Neural cell (in vitro differentiated cells): Measurements from ENCODE around the gene HIVEP1. TPM values are rescaled to one million over a fixed set of nuclear protein-coding genes. Genes with fewer than 3 reads are reported as not detected.

Experiments
- H2AFZ ChIP-seq: fragments of 200-600, 300-800 bp; sonication (generic), shearing (Covaris generic); 2 replicates; pipeline ENCODE4 v1.6.0; 2014; ENCODE audit warnings: low read depth, mild to moderate bottlenecking, antibody characterized with exemption, low read length, moderate library complexity
- H3F3A ChIP-seq: fragments of 200-600 bp; shearing (Covaris generic); 2 replicates; pipeline ENCODE4 v1.6.1; 2016; ENCODE audit warnings: mild to moderate bottlenecking, moderate library complexity, mixed read lengths, antibody characterized with exemption, low read length; ENCODE audit not compliant: insufficient read depth, poor library complexity, severe bottlenecking
- H3K27ac ChIP-seq: fragments of 200-600, 300-800 bp; sonication (generic), shearing (Covaris generic); 2 replicates; pipeline ENCODE4 v1.5.1; 2014; ENCODE audit warnings: mild to moderate bottlenecking, low read length, moderate library complexity
- H3K27me3 ChIP-seq: fragments of 300-800, 200-600 bp; sonication (generic), shearing (Covaris generic); 2 replicates; pipeline ENCODE4 v1.6.0; 2014; ENCODE audit warnings: mild to moderate bottlenecking, low read depth, low read length, moderate library complexity; ENCODE audit not compliant: insufficient read depth
- H3K36me3 ChIP-seq: fragments of 300-800, 200-600 bp; sonication (generic), shearing (Covaris generic); 2 replicates; pipeline ENCODE4 v1.5.1; 2014; ENCODE audit warnings: mild to moderate bottlenecking, antibody characterized with exemption, low read length, moderate library complexity; ENCODE audit not compliant: insufficient read depth
- H3K4me2 ChIP-seq: fragments of 300-800, 200-600 bp; sonication (generic), shearing (Covaris generic); 2 replicates; pipeline ENCODE4 v1.6.0; 2014; ENCODE audit warnings: mild to moderate bottlenecking, low read length
- H3K4me3 ChIP-seq: fragments of 300-800, 200-600 bp; sonication (generic), shearing (Covaris generic); 2 replicates; pipeline ENCODE4 v1.5.1; 2014; ENCODE audit warnings: mild to moderate bottlenecking, low read length, moderate library complexity
- H3K79me2 ChIP-seq: fragments of 200-600 bp; shearing (Covaris generic); replicated peaks from 2 replicates; pipeline ENCODE4 v1.6.0; 2014; ENCODE audit warnings: mild to moderate bottlenecking, low read length, moderate library complexity; ENCODE audit not compliant: insufficient read depth
- H3K9ac ChIP-seq: fragments of 300-800, 200-600 bp; sonication (generic), shearing (Covaris generic); 2 replicates; pipeline ENCODE4 v1.6.1; 2016; ENCODE audit warnings: mild to moderate bottlenecking, low read length, mixed read lengths
- H3K9me2 ChIP-seq: fragments of 200-600 bp; shearing (Covaris generic); 2 replicates; pipeline ENCODE4 v1.6.1; 2016; ENCODE audit warnings: mild to moderate bottlenecking, low read length, mixed read lengths; ENCODE audit not compliant: insufficient read depth
- H3K9me3 ChIP-seq: fragments of 200-600, 300-800 bp; sonication (generic), shearing (Covaris generic); 2 replicates; pipeline ENCODE4 v1.6.1; 2016; ENCODE audit warnings: mild to moderate bottlenecking, mixed run types, low read length, moderate library complexity, mixed read lengths
- H4K20me1 ChIP-seq: fragments of 200-600 bp; shearing (Covaris generic); 2 replicates; pipeline ENCODE4 v1.6.1; 2016; ENCODE audit warnings: mild to moderate bottlenecking, mixed run types; ENCODE audit not compliant: insufficient read depth
- EP300 ChIP-seq: fragments of 450-650 bp; conservative IDR thresholded peaks from 2 replicates; pipeline ENCODE4 v1.6.1; 2014; ENCODE audit warnings: antibody characterized with exemption, mild to moderate bottlenecking, moderate library complexity; ENCODE audit not compliant: poor library complexity, severe bottlenecking
- EZH2 ChIP-seq: fragments of 200-600, 300-800 bp; shearing (Covaris generic), sonication (generic); IDR thresholded peaks from 2 replicates; pipeline ENCODE4 v1.6.1; 2014; ENCODE audit warnings: antibody characterized with exemption, low read length, borderline replicate concordance, mild to moderate bottlenecking; ENCODE audit not compliant: insufficient read depth, poor library complexity, severe bottlenecking
- MXI1 ChIP-seq: fragments of 450-650 bp; conservative IDR thresholded peaks from 2 replicates; pipeline ENCODE4 v1.6.1; 2014; ENCODE audit warnings: antibody characterized with exemption, mild to moderate bottlenecking; ENCODE audit not compliant: poor library complexity, severe bottlenecking
- POLR2AphosphoS5 ChIP-seq: IDR thresholded peaks from 2 replicates; pipeline ENCODE4 v1.6.1; 2012
- RAD21 ChIP-seq: fragments of 450-650 bp; conservative IDR thresholded peaks from 2 replicates; pipeline ENCODE4 v1.6.1; 2014; ENCODE audit warnings: antibody characterized with exemption, mild to moderate bottlenecking, moderate library complexity
- SMC3 ChIP-seq: fragments of 450-650 bp; conservative IDR thresholded peaks from 2 replicates; pipeline ENCODE4 v1.6.1; 2014; ENCODE audit warnings: antibody characterized with exemption, mild to moderate bottlenecking, moderate library complexity; ENCODE audit not compliant: poor library complexity
- TAF1 ChIP-seq: IDR thresholded peaks from 2 replicates; pipeline ENCODE4 v1.6.1; 2012; ENCODE audit warnings: low read depth
- polyA plus RNA-seq: library from polyadenylated mRNA; depleted of rRNA; stranded (reverse); fragments of >200 nt; gene quantifications from 2 replicates; pipeline ENCODE4 v1.2.3, GENCODE V29; 2014
- TF ChIP-seq, protein P1 (sequence below): fragments of 450-650 bp; IDR thresholded peaks from 2 replicates; pipeline ENCODE4 v1.5.1; 2014; ENCODE audit warnings: antibody characterized with exemption, mild to moderate bottlenecking, moderate library complexity; ENCODE audit not compliant: poor library complexity, severe bottlenecking
- TF ChIP-seq, protein P2 (sequence below): IDR thresholded peaks from 2 replicates; pipeline ENCODE4 v1.6.1; 2012; ENCODE audit warnings: borderline replicate concordance

Gene HIVEP1
- polyA plus RNA-seq, 1 donor from 2014 or later, result 3.6 TPM

DNA sequence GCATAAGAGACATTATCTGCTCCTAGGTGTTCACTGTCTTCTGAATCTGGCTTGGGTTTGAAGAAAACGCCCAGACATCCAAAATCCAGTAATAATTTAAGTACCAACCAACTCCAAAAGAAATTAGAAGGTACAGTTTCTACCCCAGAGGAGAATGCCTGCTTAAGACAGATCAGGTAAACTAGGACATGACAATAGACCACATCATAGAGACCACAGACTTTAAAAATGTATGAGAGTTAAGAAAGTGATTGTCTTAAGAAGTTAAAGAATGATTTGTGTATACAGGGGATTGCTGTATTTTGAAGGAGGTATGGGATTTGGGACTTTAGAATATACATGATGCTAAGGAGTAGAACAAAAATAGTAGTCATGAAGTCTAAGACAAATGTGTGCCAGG lies 157.3 kb downstream of the HIVEP1 start:
- H3K27ac ChIP-seq, result no peak overlapping the region
- no peaks in the 10 kb centered on the region for H3K9me3 ChIP-seq
- no peak overlapping the region for H2AFZ ChIP-seq
- no peaks in the 10 kb centered on the region for H3F3A ChIP-seq
- H3K36me3 ChIP-seq, result no peaks in the 10 kb centered on the region
- TF ChIP-seq RAD21 (no peak), POLR2AphosphoS5 (no peak), SMC3 (no peak), TAF1 (no peak), EZH2 (no peak)
- TF ChIP-seq, protein P1, sequence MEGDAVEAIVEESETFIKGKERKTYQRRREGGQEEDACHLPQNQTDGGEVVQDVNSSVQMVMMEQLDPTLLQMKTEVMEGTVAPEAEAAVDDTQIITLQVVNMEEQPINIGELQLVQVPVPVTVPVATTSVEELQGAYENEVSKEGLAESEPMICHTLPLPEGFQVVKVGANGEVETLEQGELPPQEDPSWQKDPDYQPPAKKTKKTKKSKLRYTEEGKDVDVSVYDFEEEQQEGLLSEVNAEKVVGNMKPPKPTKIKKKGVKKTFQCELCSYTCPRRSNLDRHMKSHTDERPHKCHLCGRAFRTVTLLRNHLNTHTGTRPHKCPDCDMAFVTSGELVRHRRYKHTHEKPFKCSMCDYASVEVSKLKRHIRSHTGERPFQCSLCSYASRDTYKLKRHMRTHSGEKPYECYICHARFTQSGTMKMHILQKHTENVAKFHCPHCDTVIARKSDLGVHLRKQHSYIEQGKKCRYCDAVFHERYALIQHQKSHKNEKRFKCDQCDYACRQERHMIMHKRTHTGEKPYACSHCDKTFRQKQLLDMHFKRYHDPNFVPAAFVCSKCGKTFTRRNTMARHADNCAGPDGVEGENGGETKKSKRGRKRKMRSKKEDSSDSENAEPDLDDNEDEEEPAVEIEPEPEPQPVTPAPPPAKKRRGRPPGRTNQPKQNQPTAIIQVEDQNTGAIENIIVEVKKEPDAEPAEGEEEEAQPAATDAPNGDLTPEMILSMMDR, result no peak
- TF ChIP-seq, protein P2, sequence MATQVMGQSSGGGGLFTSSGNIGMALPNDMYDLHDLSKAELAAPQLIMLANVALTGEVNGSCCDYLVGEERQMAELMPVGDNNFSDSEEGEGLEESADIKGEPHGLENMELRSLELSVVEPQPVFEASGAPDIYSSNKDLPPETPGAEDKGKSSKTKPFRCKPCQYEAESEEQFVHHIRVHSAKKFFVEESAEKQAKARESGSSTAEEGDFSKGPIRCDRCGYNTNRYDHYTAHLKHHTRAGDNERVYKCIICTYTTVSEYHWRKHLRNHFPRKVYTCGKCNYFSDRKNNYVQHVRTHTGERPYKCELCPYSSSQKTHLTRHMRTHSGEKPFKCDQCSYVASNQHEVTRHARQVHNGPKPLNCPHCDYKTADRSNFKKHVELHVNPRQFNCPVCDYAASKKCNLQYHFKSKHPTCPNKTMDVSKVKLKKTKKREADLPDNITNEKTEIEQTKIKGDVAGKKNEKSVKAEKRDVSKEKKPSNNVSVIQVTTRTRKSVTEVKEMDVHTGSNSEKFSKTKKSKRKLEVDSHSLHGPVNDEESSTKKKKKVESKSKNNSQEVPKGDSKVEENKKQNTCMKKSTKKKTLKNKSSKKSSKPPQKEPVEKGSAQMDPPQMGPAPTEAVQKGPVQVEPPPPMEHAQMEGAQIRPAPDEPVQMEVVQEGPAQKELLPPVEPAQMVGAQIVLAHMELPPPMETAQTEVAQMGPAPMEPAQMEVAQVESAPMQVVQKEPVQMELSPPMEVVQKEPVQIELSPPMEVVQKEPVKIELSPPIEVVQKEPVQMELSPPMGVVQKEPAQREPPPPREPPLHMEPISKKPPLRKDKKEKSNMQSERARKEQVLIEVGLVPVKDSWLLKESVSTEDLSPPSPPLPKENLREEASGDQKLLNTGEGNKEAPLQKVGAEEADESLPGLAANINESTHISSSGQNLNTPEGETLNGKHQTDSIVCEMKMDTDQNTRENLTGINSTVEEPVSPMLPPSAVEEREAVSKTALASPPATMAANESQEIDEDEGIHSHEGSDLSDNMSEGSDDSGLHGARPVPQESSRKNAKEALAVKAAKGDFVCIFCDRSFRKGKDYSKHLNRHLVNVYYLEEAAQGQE, result no peak
- H3K4me3 ChIP-seq, result no peak overlapping the region
- H3K27me3 ChIP-seq, result no peaks in the 10 kb centered on the region
- H4K20me1 ChIP-seq, result no peaks in the 10 kb centered on the region
- H3K79me2 ChIP-seq, result no peaks in the 10 kb centered on the region
- H3K9ac ChIP-seq, result no peak overlapping the region
- no peak overlapping the region for H3K4me2 ChIP-seq
- H3K9me2 ChIP-seq, result no peaks in the 10 kb centered on the region

DNA sequence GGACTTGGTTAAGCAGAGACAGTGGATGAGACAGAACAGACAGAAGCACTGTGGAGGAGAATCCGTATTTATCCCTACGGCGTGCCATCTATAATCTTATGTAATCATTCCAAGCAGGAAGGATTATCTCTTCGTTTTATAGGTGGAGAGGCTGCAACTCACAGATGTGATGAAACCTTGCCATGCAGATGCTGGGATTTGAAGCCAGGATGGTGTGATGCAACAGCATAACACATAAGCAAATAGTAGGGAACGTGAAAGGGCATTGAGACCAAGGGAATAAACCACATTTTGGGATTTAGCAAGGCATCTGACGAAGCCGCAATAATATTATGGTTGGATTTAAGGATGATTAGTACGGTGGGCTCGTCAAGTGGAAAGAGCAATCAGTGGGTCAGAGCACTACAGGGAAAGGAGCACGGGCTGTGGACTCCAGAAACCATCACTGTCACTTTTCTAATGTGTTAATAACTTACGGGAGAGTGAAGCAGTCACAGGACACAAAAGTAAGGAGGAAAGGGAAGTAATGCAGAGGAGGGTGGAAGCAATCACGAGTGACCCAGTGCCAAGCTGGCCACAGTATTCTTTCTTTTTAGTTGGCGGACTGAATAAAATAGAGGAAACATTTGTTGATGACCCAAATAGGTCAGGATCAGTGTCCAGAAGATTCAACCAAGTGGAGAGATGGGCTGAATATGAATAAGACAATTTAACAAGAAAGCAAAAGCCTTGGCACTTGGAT lies 158.4 kb downstream of the HIVEP1 start:
- H3K9me3 ChIP-seq, result no peaks in the 10 kb centered on the region
- TF ChIP-seq, protein P2, result no peak
- TF ChIP-seq RAD21 (no peak), EZH2 (no peak), POLR2AphosphoS5 (no peak), TAF1 (no peak), EP300 (no peak), SMC3 (no peak), MXI1 (no peak)
- TF ChIP-seq, protein P1, result no peak
- H4K20me1 ChIP-seq, result no peaks in the 10 kb centered on the region
- H3K4me2 ChIP-seq, result no peak overlapping the region
- no peaks in the 10 kb centered on the region for H3K9me2 ChIP-seq
- H3K27me3 ChIP-seq, result no peaks in the 10 kb centered on the region
- H3K36me3 ChIP-seq, result no peaks in the 10 kb centered on the region
- no peak overlapping the region for H3K27ac ChIP-seq
- no peak overlapping the region for H3K9ac ChIP-seq
- H3F3A ChIP-seq, result no peaks in the 10 kb centered on the region
- no peak overlapping the region for H2AFZ ChIP-seq
- H3K79me2 ChIP-seq, result no peaks in the 10 kb centered on the region
- H3K4me3 ChIP-seq, result no peak overlapping the region
